Endothelial cell of umbilical vein (primary cell): ENCODE results near the gene SLC6A18. TPM values are rescaled to one million over a fixed set of nuclear protein-coding genes. Genes with fewer than 3 reads are reported as not detected.

ENCODE experiments used
- BruUV-seq: library from RNA; stranded (reverse); fragments of 400-500 nt; replicated peaks from 2 replicates; lab custom pipeline; 2021; lab: Mats Ljungman, UMichigan
- CTCF ChIA-PET: fragments of 300-600, 350-600 bp; sonication (Branson Sonifier 250); formaldehyde crosslinking; loops from one replicate; lab custom pipeline; 2021; ENCODE audit warnings: antibody characterized with exemption, inconsistent platforms; lab: Charles Lee
- POLR2A ChIA-PET: fragments of 300-600, 350-600 bp; sonication (Branson Sonifier 250); formaldehyde crosslinking; loops from one replicate; lab custom pipeline; 2021; ENCODE audit warnings: antibody characterized with exemption, inconsistent platforms; lab: Charles Lee
- DNase-seq: peaks from one replicate; pipeline ENCODE4 v3.0.0-alpha.2; 2011; ENCODE audit warnings: low read depth, low spot score
- FAIRE-seq: peaks from 2 replicates; lab custom pipeline; 2011; peaks lifted over from hg19 to GRCh38; lab: Jason Lieb, UNC
- H2AFZ ChIP-seq: 2 replicates; pipeline ENCODE4 v1.6.0; 2012; ENCODE audit warnings: low read depth, low read length, control low read depth, inconsistent platforms
- H3K27ac ChIP-seq: 2 replicates; pipeline ENCODE4 v1.5.1; 2011; ENCODE audit warnings: low read depth, mild to moderate bottlenecking, control low read depth, low read length, moderate library complexity; ENCODE audit not compliant: insufficient read depth
- H3K27me3 ChIP-seq, 2 experiments: 2 replicates each; pipeline versions ENCODE4 v1.6.0 to v1.6.1; 2011; ENCODE audit warnings: low read length in 2 of 2, mixed read lengths in 1 of 2; ENCODE audit not compliant: control insufficient read depth in 2 of 2, insufficient read depth in 2 of 2
- H3K36me3 ChIP-seq, 2 experiments: 2 replicates in 1 of 2; 3 replicates in 1 of 2; pipeline ENCODE4 v1.5.1; 2011; ENCODE audit warnings: low read length in 2 of 2, mild to moderate bottlenecking in 1 of 2, moderate library complexity in 1 of 2; ENCODE audit not compliant: control insufficient read depth in 2 of 2, insufficient read depth in 2 of 2; ENCODE audit errors: extremely low read depth in 1 of 2
- H3K4me1 ChIP-seq: 3 replicates; pipeline ENCODE4 v1.5.1; 2011; ENCODE audit warnings: mild to moderate bottlenecking, low read length; ENCODE audit not compliant: control insufficient read depth, insufficient read depth; ENCODE audit errors: extremely low read depth
- H3K4me2 ChIP-seq: 2 replicates; pipeline ENCODE4 v1.6.1; 2011; ENCODE audit warnings: low read length, control low read depth, mixed read lengths; ENCODE audit not compliant: insufficient read depth
- H3K4me3 ChIP-seq, 3 experiments: fragments of 200-600 bp in 1 of 3; sonication (generic), shearing (Covaris generic) in 1 of 3; replicated peaks in 1 of 3; 2 replicates each; pipeline ENCODE4 v1.5.1; 2011 to 2016; ENCODE audit warnings: control low read depth in 3 of 3, low read length in 3 of 3, mild to moderate bottlenecking in 2 of 3, inconsistent platforms in 1 of 3, low read depth in 1 of 3, moderate library complexity in 1 of 3; ENCODE audit not compliant: insufficient read depth in 1 of 3
- H3K79me2 ChIP-seq: 2 replicates; pipeline ENCODE4 v1.6.0; 2012; ENCODE audit warnings: low read length, inconsistent platforms; ENCODE audit not compliant: control insufficient read depth, insufficient read depth
- H3K9ac ChIP-seq: replicated peaks from 2 replicates; pipeline ENCODE3; 2011; ENCODE audit warnings: low read length, control low read depth; ENCODE audit not compliant: insufficient read depth; ENCODE audit errors: extremely low read depth
- H3K9me1 ChIP-seq: replicated peaks from 3 replicates; pipeline ENCODE4 v1.6.0; 2011; ENCODE audit warnings: mild to moderate bottlenecking, low read length; ENCODE audit not compliant: control insufficient read depth, insufficient read depth; ENCODE audit errors: extremely low read depth
- H3K9me3 ChIP-seq: replicated peaks from 2 replicates; pipeline ENCODE4 v1.5.1; 2012; ENCODE audit warnings: low read length, inconsistent platforms; ENCODE audit not compliant: control insufficient read depth, insufficient read depth
- H4K20me1 ChIP-seq: replicated peaks from 2 replicates; pipeline ENCODE3; 2011; ENCODE audit warnings: mild to moderate bottlenecking, low read length; ENCODE audit not compliant: control insufficient read depth, insufficient read depth; ENCODE audit errors: extremely low read depth
- EZH2 ChIP-seq: IDR thresholded peaks from 2 replicates; pipeline ENCODE4 v1.6.1; 2012; ENCODE audit warnings: borderline replicate concordance, low read depth, mild to moderate bottlenecking, moderate library complexity, low read length, inconsistent platforms; ENCODE audit not compliant: severe bottlenecking
- FOS ChIP-seq: IDR thresholded peaks from 2 replicates; pipeline ENCODE4 v1.6.1; 2011; ENCODE audit warnings: mild to moderate bottlenecking, low read length, moderate library complexity, borderline replicate concordance; ENCODE audit not compliant: insufficient read depth
- GATA2 ChIP-seq: IDR thresholded peaks from 2 replicates; pipeline ENCODE4 v1.7.0; 2011; ENCODE audit warnings: low read depth, mild to moderate bottlenecking, moderate library complexity, mixed read lengths, low read length; ENCODE audit not compliant: insufficient read length, insufficient read depth
- JUN ChIP-seq: IDR thresholded peaks from 2 replicates; pipeline ENCODE4 v1.6.1; 2011; ENCODE audit warnings: borderline replicate concordance, low read depth; ENCODE audit not compliant: insufficient read length, insufficient read depth
- MYC ChIP-seq: IDR thresholded peaks from one replicate; pipeline ENCODE4 v1.6.1; 2011; ENCODE audit warnings: mild to moderate bottlenecking, low read depth, low read length
- POLR2A ChIP-seq: IDR thresholded peaks from 2 replicates; pipeline ENCODE4 v1.6.1; 2012; ENCODE audit warnings: low read depth, mild to moderate bottlenecking, control low read depth, low read length
- POLR2AphosphoS5 ChIP-seq: IDR thresholded peaks from 2 replicates; pipeline ENCODE4 v1.6.1; 2012; ENCODE audit warnings: low read depth, mild to moderate bottlenecking, control low read depth, low read length, moderate library complexity; ENCODE audit not compliant: insufficient read depth
- dilution Hi-C: fragments of 300-500 bp; cut with MboI; formaldehyde crosslinking; loops from one replicate; pipeline ENCODE4 v1.15.0; 2019; ENCODE audit warnings: low sequenced_read_pairs; ENCODE audit not compliant: extremely low pct_ligation_motif_present
- intact Hi-C: fragments of 100-400 bp; cut with micrococcal nuclease; formaldehyde crosslinking; loops from one replicate; pipeline ENCODE4 v1.10.0; 2022
- polyA plus RNA-seq, 4 experiments: library from polyadenylated mRNA; depleted of rRNA in 3 of 4; stranded (reverse) in 3 of 4; unstranded in 1 of 4; fragments of >200 nt; gene quantifications; 2 replicates each; pipeline versions ENCODE4 v1.2.1 to v1.2.3, GENCODE V29; 2011 to 2012; ENCODE audit warnings: missing spikeins in 1 of 4
- total RNA-seq: library from RNA; stranded (reverse); gene quantifications from 2 replicates; pipeline ENCODE4 v1.2.3, GENCODE V29; 2021
- TF ChIP-seq, protein P1 (sequence below): IDR thresholded peaks from 2 replicates; pipeline ENCODE4 v1.6.1; 2011; ENCODE audit not compliant: insufficient read depth, insufficient read length
- TF ChIP-seq, protein P2 (sequence below), 2 donors: IDR thresholded peaks; 1 replicate in 1 of 2; 2 replicates in 1 of 2; pipeline ENCODE4 v1.5.1; 2011; ENCODE audit warnings: low read length in 2 of 2, mild to moderate bottlenecking in 2 of 2, moderate library complexity in 2 of 2, control low read depth in 1 of 2, inconsistent platforms in 1 of 2, low read depth in 1 of 2; ENCODE audit not compliant: insufficient read depth in 1 of 2; ENCODE audit errors: extremely low read depth in 1 of 2

Gene SLC6A18
- total and polyA plus RNA-seq, 2 donors (not counting 3 experiments of a cell fraction or from before 2014, with no cell fraction given): not detected

DNA sequence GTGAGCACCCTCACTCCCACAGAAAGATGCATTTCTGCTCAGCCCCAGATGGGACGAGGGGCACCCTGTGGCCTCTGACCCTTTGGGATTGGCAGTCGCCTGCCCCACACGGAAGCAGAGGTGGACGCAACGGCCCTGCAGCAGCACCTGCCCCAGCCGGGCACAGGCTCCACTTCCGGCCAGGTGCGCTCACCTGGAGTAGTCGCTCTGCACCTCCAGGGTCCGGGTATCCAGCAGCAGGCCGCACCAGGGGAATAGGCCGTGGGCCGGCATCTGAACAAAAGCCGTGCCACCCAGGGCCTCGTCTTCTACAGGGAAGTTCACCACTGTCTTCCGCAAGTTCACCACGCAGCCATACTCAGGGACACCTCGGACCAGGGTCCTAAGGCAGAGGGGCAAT, 39.0 kb downstream of the SLC6A18 start:
- Histone ChIP-seq H3K4me2 (no peak overlapping the region), H3K27ac (no peak overlapping the region), H3K36me3 (no peaks in the 10 kb centered on the region), H3K9me3 (no peaks in the 10 kb centered on the region), H3K4me3 (no peak overlapping the region), H3K79me2 (no peaks in the 10 kb centered on the region), H3K4me1 (no peaks in the 10 kb centered on the region), H3K9me1 (no peaks in the 10 kb centered on the region), H3K27me3 (no peaks in the 10 kb centered on the region), H4K20me1 (no peaks in the 10 kb centered on the region), H2AFZ (no peak overlapping the region), H3K9ac (no peak overlapping the region)
- FAIRE-seq: no peak
- DNase-seq: no peak
- intact Hi-C loops (no loop called here), dilution Hi-C loops (no loop called here)
- TF ChIP-seq POLR2A (no peak), GATA2 (no peak), JUN (no peak), EZH2 (no peak), MYC (no peak), POLR2AphosphoS5 (no peak), FOS (no peak)
- TF ChIP-seq, protein P1, sequence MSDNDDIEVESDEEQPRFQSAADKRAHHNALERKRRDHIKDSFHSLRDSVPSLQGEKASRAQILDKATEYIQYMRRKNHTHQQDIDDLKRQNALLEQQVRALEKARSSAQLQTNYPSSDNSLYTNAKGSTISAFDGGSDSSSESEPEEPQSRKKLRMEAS: no peak
- TF ChIP-seq, protein P2, sequence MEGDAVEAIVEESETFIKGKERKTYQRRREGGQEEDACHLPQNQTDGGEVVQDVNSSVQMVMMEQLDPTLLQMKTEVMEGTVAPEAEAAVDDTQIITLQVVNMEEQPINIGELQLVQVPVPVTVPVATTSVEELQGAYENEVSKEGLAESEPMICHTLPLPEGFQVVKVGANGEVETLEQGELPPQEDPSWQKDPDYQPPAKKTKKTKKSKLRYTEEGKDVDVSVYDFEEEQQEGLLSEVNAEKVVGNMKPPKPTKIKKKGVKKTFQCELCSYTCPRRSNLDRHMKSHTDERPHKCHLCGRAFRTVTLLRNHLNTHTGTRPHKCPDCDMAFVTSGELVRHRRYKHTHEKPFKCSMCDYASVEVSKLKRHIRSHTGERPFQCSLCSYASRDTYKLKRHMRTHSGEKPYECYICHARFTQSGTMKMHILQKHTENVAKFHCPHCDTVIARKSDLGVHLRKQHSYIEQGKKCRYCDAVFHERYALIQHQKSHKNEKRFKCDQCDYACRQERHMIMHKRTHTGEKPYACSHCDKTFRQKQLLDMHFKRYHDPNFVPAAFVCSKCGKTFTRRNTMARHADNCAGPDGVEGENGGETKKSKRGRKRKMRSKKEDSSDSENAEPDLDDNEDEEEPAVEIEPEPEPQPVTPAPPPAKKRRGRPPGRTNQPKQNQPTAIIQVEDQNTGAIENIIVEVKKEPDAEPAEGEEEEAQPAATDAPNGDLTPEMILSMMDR (IDR thresholded peaks at IDR 0.05; ENCODE audit: extremely low read depth in 1 of 2, insufficient read depth in 1 of 2, low read depth in 1 of 2, low read length in 2 of 2): no peak
- ChIA-PET POLR2A (no interaction called here), CTCF (no interaction called here)
- no TSS peak for BruUV-seq
